Thoracic aorta (tissue), 2 donors: ENCODE measurements around the gene GIPC1. TPM values are rescaled to one million over a fixed set of nuclear protein-coding genes. Genes with fewer than 3 reads are reported as not detected.

Experiments used
- ATAC-seq: fragments of 150-250 bp; one replicate; pipeline ENCODE4 v1.8.0; 2017; ENCODE audit warnings: low read depth; ENCODE audit not compliant: insufficient number of reproducible peaks, low FRiP score
- DNase-seq: peaks from one replicate; pipeline ENCODE4 v3.0.0-alpha.2; 2020; ENCODE audit warnings: low spot score
- H3K27ac ChIP-seq, 2 donors: fragments of 200-600 bp; sonication (generic); 1 replicate in 1 of 2; 2 replicates in 1 of 2; pipeline ENCODE4 v1.5.1; 2016; ENCODE audit warnings: mild to moderate bottlenecking in 2 of 2, moderate library complexity in 2 of 2
- H3K27me3 ChIP-seq: fragments of 200-600 bp; sonication (generic); replicated peaks from 2 replicates; pipeline ENCODE4 v1.6.0; 2016; ENCODE audit warnings: mild to moderate bottlenecking; ENCODE audit not compliant: insufficient read depth
- H3K36me3 ChIP-seq: fragments of 200-600 bp; sonication (generic); one replicate; pipeline ENCODE4 v1.5.1; 2016
- H3K4me1 ChIP-seq, 2 donors: fragments of 200-600 bp; sonication (generic); 1 replicate in 1 of 2; 2 replicates in 1 of 2; pipeline versions ENCODE4 v1.5.1 to v1.6.0; 2016; ENCODE audit warnings: low read depth in 2 of 2, mild to moderate bottlenecking in 1 of 2; ENCODE audit not compliant: control insufficient read depth in 1 of 2
- H3K4me3 ChIP-seq: fragments of 200-600 bp; sonication (generic); 2 replicates; pipeline ENCODE4 v1.5.1; 2016; ENCODE audit warnings: mild to moderate bottlenecking
- H3K9me3 ChIP-seq: fragments of 200-600 bp; sonication (generic); 2 replicates; pipeline ENCODE4 v1.5.1; 2016
- total RNA-seq, 2 donors: library from RNA; depleted of rRNA; stranded (reverse); fragments of >200 nt; gene quantifications; one replicate each; pipeline versions ENCODE4 v1.1.0 to v1.2.3, GENCODE V29; 2016
- TF ChIP-seq, protein P1 (sequence below): fragments of 200-600 bp; sonication (generic); IDR thresholded peaks from one replicate; pipeline ENCODE4 v1.5.1; 2019; ENCODE audit warnings: antibody characterized with exemption

GIPC1 gene, protein sequence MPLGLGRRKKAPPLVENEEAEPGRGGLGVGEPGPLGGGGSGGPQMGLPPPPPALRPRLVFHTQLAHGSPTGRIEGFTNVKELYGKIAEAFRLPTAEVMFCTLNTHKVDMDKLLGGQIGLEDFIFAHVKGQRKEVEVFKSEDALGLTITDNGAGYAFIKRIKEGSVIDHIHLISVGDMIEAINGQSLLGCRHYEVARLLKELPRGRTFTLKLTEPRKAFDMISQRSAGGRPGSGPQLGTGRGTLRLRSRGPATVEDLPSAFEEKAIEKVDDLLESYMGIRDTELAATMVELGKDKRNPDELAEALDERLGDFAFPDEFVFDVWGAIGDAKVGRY
- 10 to 100 TPM; 56.4 to 77.8 TPM for total RNA-seq

DNA sequence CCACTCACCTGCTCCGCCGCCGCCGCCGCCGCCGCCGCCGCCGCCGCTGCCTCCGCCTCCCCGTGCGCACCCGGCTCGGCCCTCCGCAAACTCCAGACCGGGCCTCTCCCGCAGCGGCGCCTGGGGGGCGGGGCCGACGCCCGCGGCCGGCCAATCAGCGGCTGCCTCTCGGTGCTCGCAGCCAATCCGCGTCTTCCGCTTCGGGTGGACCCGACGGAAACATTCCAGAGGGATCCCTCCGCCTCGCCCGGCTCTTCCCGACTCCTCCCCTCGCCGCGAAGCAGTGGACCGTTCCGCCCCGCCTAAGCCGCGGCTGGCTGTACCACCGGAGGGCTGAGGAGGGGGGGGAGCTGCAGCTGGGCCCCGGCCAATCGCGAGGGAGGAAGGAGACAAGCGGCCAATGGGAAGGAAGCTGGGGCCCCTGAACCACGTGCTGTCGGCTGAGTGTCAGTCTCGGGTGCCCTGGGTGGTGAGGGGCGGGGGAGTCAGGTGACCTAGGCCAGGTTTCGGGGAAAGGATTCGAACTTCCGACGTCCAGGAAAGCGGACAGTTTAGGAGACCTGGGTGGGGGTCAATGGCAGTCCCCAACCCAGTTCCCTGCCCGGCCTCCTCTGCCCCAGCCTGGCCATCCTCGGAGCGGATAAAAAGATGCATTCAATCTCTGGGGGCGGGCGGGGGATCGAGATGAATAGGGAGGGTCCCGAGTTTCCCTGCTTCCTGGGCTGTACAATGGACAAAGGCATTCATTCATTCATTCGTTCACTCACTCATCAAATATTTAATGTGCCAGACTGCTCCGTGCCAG, at the start of gene GIPC1:
Gene GIPC1 (minus strand): TSS at position 99 of the 805 bp plus-strand sequence. CDS start 13,151 bp downstream, outside the sequence.
- TF ChIP-seq, protein P1, sequence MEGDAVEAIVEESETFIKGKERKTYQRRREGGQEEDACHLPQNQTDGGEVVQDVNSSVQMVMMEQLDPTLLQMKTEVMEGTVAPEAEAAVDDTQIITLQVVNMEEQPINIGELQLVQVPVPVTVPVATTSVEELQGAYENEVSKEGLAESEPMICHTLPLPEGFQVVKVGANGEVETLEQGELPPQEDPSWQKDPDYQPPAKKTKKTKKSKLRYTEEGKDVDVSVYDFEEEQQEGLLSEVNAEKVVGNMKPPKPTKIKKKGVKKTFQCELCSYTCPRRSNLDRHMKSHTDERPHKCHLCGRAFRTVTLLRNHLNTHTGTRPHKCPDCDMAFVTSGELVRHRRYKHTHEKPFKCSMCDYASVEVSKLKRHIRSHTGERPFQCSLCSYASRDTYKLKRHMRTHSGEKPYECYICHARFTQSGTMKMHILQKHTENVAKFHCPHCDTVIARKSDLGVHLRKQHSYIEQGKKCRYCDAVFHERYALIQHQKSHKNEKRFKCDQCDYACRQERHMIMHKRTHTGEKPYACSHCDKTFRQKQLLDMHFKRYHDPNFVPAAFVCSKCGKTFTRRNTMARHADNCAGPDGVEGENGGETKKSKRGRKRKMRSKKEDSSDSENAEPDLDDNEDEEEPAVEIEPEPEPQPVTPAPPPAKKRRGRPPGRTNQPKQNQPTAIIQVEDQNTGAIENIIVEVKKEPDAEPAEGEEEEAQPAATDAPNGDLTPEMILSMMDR: no peak
- DNase-seq (peak; percentile 82), ATAC-seq (peak; percentile 96)
- no peaks in the 10 kb centered on the region for H3K9me3 ChIP-seq
- no peaks in the 10 kb centered on the region for H3K36me3 ChIP-seq
- peaks cover 15 to 31% of the 10 kb centered on the region in 2 donors for H3K4me1 ChIP-seq
- H3K27ac ChIP-seq: peak within 1 kb of the TSS; percentile 27 to 50
- peak within 1 kb of the TSS; percentile 94 for H3K4me3 ChIP-seq
- no peaks in the 10 kb centered on the region for H3K27me3 ChIP-seq

DNA sequence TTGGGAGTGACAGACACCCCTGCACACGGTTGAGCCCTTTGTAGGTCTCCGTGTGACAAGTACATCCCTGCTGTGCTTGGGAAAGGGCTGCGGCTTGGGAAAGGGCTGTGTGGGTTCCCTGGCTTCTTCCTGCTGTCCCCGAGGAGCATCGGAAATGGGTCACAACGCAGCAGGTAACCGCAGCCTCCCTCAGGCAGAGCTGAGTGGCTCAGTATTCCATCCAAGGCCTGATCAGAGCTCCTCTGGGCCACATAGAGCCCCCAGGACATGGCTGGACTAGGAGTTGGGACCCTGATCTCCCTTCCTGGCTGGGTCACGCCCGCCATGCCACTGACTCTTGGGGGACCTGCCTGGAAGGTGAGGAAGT, 49.8 kb upstream of the GIPC1 start:
- H3K9me3 ChIP-seq: no peaks in the 10 kb centered on the region
- H3K27me3 ChIP-seq: no peaks in the 10 kb centered on the region
- DNase-seq: no peak
- H3K27ac ChIP-seq: no peak overlapping the region
- no peak overlapping the region for H3K4me3 ChIP-seq
- TF ChIP-seq, protein P1: no peak
- no peak for ATAC-seq
- no peaks in the 10 kb centered on the region for H3K4me1 ChIP-seq
- H3K36me3 ChIP-seq: peaks cover 8% of the 10 kb centered on the region

DNA sequence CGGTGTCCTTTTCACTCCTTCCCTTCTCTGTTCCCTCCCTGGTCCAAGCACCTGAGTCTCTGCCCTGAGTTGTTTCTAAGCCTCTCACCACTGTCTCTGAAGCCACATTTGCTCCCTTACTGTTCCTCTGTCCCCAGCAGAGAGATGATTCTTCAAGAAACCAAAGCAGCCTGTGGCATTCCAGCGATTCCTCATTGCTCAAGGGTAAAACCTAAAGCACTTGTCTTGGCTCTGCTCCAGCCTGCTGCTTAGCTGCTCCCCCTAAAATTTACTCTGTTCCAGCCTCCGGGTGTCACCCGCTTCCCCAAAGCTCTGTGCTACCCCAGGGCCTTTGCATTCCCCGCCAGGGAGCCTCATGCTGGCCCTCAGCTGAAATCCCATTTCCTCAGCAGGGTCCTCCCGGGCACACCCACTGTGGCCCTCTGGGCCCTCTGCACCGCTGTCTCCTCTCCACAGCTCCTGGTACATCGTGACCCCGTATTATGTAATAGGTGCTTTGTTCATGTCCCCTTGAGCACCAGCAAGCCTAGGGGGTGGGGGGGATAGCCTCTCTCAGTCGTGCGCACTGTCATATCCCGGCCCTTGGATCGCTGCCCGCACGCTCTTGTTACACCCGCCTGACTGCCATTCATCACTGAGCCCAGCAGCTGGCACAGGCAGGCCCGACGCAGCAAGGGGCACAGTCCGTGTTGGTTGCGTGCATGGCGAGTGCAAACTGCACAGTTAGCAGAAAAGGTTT, 49.2 kb upstream of the GIPC1 start:
- Histone ChIP-seq H3K9me3 (no peaks in the 10 kb centered on the region), H3K27me3 (no peaks in the 10 kb centered on the region), H3K36me3 (peaks cover 8% of the 10 kb centered on the region), H3K4me1 (no peaks in the 10 kb centered on the region), H3K27ac (no peak overlapping the region), H3K4me3 (no peak overlapping the region)
- TF ChIP-seq, protein P1: no peak
- ATAC-seq (no peak), DNase-seq (no peak)

DNA sequence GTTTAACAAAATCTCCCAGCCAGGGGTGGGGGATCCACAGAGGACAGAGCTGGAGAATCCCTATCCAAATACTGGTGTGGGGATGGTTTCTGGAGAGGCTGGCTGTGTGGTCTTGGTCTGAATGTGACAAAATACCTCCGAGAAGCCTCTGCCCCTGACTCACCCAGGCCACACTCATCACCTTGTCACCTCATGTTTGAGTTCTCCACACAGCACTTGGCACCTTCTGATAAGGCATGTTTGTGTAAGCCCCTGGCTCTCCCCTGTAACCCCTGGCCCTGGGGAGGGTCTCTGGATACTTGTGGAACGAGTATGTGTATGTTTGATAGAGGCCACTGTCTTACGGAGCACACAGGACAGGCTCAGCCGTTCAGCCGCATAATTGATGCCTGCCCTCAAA, 48.1 kb upstream of the GIPC1 start:
- TF ChIP-seq, protein P1: no peak
- peaks cover 6% of the 10 kb centered on the region for H3K36me3 ChIP-seq
- DNase-seq (no peak), ATAC-seq (no peak)
- H3K9me3 ChIP-seq: no peaks in the 10 kb centered on the region
- H3K27me3 ChIP-seq: no peaks in the 10 kb centered on the region
- H3K4me1 ChIP-seq: no peaks in the 10 kb centered on the region
- no peak overlapping the region for H3K4me3 ChIP-seq
- H3K27ac ChIP-seq: no peak overlapping the region
